GM21360 (cell line): ENCODE data around the gene LEMD1.
"Not testable (repeated sequence)": the region's sequence is repeated elsewhere in the genome, so short reads cannot be mapped to it uniquely, and the experiment has no call there.

ENCODE experiments used
- ATAC-seq: cut with Tn5 transposase; IDR thresholded peaks from one replicate; pipeline ENCODE4 v1.9.1; 2021; ENCODE audit warnings: mild to moderate bottlenecking, moderate library complexity; ENCODE audit not compliant: unreplicated experiment

The LEMD1 gene

DNA sequence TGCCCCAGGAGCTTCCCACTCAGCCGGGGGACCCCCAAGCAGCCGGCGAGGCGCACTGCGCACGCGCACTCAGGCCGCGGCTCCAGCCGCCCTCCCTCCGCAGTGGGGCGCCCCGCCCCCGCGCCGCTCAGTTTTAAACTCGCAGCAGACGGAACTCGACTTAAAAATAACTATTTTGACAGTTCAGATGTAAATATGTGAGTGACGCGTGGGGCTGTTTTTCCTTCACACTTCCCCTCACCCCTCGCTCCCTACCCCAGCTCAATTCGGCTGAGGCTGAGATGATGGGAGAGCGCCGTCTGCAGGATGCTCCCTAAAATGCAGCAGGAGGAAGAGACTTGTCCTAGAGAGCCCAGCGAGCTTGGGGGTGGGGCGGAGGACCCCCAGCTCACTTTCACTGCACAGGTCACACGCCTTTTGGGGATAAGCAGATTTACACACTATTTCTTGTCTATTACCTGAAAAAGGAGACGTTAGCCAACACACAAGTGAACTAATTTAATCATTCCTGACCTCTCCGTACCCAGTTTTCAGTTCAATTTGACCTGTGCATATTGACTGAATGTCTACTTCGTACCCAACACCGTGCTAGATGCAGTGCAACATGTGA lies 8.9 kb upstream of the LEMD1 start:
- ATAC-seq = peak; percentile 60

DNA sequence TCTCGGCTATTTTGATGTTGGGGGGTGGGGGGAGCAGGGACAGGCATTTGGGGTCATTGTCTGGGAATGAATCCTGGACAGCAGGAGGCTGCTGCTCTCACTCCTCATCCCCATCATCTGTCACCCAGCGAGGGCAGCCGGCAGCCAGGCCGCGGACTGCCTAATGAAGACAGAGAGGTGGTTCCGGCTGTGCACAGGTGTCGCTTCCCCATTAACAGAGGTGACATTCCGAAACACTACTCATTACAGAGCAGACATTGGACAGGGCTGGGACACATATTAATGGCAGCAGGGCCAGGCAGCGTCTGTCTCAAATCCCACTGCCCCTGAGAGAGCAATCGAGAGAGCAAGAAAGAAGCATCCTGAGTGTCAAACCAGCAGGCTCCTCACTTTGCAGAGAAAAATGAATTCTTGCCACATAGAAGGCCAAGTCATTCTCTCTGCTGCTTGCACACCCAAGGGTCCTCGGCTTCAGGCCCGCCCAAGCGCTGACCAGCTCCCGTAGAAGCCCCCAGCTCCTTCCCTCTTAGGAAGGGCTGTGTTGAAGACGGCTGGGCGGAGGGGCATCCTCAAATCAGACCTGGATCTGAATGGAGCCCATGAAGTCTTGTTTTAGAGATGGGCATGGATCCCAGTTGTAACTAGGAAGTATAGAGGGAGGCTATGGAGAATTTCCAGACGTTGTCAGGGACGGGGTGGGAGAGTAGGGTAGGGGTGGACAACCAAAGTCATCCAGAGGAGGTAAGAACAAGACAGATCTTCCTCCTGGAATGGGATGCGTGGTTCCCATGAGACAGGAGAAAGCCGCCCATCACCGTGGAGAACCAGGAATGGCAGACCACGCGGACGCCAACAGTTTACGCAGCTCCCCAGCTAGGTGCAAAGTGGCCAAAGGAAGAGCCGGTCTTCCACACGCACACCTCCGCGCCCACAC lies 8.2 kb upstream of the LEMD1 start:
- no peak for ATAC-seq

GRCh38 chr1:205424901-205425600 lies 3.2 kb upstream of the LEMD1 start:
- no peak for ATAC-seq

GRCh38 chr1:205423814-205424399 lies 2.1 kb upstream of the LEMD1 start:
- ATAC-seq = no peak

- ATAC-seq = no peak
Measured at GRCh38 chr1:205422993-205423642, 1.3 kb upstream of the LEMD1 start.

DNA sequence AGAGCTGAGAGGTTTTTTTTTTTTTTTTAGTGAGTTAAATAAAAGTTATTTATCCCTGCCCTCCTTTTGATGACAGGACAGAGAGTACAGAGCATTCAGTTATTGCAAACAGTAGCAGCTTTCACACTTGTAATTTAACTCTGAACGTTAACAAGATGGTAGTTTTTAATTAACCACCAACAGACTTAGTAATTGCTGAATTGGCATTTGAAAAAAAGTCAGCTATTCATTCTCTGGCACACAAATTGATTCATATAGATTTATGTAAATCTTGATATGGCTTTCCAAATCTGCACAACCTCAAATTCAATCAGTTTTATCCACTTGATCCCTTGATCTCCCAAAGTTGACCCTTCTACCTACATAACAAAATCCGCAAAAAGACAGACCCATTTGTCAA lies 918 bp downstream of the LEMD1 start:
- ATAC-seq = no peak

DNA sequence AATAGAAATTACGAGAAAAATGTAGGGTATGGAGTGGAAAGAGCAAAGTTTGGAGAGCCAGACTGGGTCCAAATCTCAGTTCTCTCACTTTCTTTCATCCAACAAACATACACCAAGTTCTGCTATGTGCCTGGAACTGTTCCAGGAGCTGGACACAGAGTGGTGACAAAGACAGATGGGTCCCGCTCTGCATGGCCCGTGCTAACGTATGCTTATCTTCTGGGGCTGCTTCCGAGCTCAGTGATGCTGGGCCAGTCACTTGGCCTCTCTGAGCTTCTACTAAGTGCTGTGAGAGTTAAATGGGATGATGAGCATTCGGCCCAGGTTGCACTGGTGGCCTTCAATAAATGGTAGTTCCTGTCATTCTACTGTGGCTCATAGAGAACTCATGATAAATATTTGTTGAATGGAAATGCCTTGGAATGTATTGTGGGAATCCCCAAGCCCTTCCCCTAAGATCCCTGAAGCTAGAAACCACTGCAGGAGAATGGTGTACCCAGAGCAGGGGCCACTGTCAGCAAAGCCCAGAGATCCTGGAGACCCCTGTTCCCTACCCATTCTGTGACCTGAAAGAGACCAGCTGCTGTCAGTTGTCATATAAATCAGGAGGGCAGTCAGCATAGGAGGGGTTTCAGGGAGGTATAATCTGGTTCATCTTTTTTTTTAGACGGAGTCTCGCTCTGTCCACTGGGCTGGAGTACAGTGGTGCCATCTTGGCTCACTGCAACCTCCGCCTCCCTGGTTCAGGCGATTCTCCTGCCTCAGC lies 3.8 kb downstream of the LEMD1 start:
- ATAC-seq = no peak

GRCh38 chr1:205416322-205416721 lies 5.5 kb downstream of the LEMD1 start:
- ATAC-seq = no peak

GRCh38 chr1:205410581-205411298 lies 11.1 kb downstream of the LEMD1 start:
- ATAC-seq = no peak

GRCh38 chr1:205407970-205408369 lies 13.9 kb downstream of the LEMD1 start:
- ATAC-seq = no peak

- not testable (repeated sequence) for ATAC-seq
Measured at GRCh38 chr1:205406252-205406651, 15.6 kb downstream of the LEMD1 start.

DNA sequence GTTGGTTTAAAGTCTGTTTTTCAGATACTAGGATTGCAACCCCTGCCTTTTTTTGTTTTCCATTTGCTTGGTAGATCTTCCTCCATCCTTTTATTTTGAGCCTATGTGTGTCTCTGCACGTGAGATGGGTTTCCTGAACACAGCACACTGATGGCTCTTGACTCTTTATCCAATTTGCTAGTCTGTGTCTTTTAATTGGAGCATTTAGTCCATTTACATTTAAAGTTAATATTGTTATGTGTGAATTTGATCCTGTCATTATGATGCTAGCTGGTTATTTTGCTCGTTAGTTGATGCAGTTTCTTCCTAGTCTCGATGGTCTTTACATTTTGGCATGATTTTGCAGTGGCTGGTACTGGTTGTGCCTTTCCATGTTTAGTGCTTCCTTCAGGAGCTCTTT lies 17.4 kb downstream of the LEMD1 start:
- ATAC-seq = not testable (repeated sequence)

GRCh38 chr1:205398586-205398985 lies 23.3 kb downstream of the LEMD1 start:
- ATAC-seq = no peak

- no peak for ATAC-seq
Measured at GRCh38 chr1:205396967-205397616, 24.8 kb downstream of the LEMD1 start.

DNA sequence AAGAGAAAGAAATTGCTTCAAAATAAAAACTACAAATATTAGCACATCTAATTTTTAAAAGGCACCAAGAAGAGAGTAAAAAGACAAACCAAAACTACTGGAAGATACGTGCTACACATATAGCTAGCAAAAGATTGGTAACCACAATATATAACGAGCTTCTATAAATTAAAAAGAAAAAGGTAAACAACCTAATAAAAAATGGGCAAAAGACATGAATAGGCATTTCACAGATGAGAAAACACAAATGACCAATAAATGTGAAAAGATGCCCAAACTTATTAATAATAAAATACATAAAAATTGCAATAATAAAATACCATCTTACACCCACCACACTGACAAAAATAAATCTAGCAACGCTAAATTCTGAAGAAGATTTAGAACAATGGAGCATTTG lies 26.2 kb downstream of the LEMD1 start:
- ATAC-seq = no peak

DNA sequence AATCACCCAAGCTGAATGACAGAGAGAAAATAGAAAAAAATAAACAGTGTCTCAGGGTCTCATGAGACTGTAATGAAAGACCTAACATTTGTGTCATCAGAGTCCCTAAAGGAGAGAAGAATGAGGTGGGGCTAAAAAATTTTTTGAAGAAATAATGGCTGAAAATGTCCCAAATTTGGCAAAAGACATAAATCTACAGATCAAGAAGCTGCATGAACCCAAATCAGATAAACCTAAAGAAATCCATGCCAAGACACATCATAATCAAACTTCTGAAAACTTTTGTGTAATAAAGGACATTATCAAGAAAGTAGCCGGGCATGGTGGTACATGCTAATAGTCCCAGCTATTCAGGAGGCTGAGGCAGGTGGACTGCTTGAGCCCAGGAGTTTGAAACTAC lies 29.2 kb downstream of the LEMD1 start:
- ATAC-seq = no peak

DNA sequence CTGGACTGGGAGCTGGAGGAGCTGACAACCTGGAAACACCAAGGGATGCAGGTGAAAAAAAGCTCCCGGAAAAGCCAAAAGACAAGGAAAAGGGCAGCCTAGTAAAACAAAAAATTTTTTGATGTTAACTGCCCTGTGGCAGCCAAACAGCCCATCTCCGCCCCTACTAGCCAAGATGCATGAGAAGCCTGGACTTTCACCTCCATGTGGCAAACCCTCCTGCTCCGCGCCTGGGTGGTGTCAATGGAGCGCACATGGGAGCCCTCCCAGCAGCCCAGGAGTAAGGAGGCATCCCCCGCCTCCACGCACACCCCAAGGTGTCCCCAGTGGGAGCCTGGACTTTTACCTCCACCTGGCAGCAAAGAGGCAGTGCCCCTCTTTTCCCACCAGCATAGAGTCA lies 30.5 kb downstream of the LEMD1 start:
- no peak for ATAC-seq

GRCh38 chr1:205387845-205388244 lies 34.0 kb downstream of the LEMD1 start:
- no peak for ATAC-seq

DNA sequence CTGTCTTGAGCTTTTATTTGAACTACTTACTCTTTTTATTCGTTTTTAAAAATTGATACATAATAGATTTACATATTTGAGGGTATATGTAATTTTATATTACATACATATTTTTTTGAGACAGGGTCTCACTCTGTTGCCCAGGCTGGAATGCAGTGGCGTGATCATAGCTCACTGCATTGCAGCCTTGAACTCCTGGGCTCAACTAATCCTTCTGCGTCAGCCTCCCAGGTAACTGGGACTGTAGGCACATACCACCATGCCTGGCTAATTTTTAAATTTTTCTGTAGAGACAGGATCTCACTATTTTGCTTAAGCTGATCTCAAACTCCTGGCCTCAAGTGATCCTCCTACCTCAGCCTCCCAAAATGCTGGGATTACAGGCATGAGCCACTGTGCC lies 38.9 kb downstream of the LEMD1 start:
- not testable (repeated sequence) for ATAC-seq
